Omental fat pad (tissue), 4 donors: Measurements from ENCODE around the gene NOD1. TPM values are rescaled to one million over a fixed set of nuclear protein-coding genes. Genes with fewer than 3 reads are reported as not detected.

Experiments
- ATAC-seq: fragments of 150-250 bp; one replicate; pipeline ENCODE4 v1.9.1; 2016; ENCODE audit warnings: mild to moderate bottlenecking, moderate library complexity; ENCODE audit not compliant: low FRiP score
- DNase-seq: peaks from one replicate; pipeline ENCODE4 v3.0.0-alpha.2; 2019; ENCODE audit warnings: low spot score
- total RNA-seq, 4 donors: library from RNA; depleted of rRNA; stranded (reverse); fragments of >200 nt; gene quantifications; one replicate each; pipeline ENCODE4 v1.1.0, GENCODE V29; 2016
- TF ChIP-seq, protein P1 (sequence below), 3 donors: fragments of 450-650 bp; IDR thresholded peaks; one replicate each; pipeline ENCODE4 v1.5.1; 2016 to 2017; ENCODE audit warnings: antibody characterized with exemption in 3 of 3, mild to moderate bottlenecking in 3 of 3, moderate library complexity in 2 of 3

NOD1 gene
- total RNA-seq, 4 donors from 2014 or later: 18.8 to 48.7 (median 33.3) TPM

DNA sequence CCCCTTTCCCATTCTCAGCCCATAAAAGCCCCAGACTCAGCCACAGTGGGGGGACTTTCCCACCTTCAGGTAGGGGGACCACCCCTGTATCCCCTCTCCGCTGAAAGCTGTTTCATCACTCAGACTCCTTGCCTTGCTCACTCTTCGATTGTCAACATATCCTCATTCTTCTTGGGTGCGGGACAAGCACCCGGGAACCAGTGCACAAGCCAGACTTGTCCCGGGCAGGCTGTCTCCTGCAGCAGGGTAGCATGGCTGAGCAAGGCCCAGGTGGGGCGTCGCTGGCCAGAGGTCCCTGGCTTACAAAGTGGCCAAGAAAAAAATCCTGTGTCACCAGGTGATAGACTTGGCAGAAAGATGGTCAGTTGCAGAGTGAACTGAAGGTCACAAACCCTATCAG, 64.7 kb downstream of the NOD1 start:
- DNase-seq (no peak), ATAC-seq (no peak)
- TF ChIP-seq, protein P1, sequence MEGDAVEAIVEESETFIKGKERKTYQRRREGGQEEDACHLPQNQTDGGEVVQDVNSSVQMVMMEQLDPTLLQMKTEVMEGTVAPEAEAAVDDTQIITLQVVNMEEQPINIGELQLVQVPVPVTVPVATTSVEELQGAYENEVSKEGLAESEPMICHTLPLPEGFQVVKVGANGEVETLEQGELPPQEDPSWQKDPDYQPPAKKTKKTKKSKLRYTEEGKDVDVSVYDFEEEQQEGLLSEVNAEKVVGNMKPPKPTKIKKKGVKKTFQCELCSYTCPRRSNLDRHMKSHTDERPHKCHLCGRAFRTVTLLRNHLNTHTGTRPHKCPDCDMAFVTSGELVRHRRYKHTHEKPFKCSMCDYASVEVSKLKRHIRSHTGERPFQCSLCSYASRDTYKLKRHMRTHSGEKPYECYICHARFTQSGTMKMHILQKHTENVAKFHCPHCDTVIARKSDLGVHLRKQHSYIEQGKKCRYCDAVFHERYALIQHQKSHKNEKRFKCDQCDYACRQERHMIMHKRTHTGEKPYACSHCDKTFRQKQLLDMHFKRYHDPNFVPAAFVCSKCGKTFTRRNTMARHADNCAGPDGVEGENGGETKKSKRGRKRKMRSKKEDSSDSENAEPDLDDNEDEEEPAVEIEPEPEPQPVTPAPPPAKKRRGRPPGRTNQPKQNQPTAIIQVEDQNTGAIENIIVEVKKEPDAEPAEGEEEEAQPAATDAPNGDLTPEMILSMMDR (IDR thresholded peaks at IDR 0.05): no peak

- DNase-seq (no peak), ATAC-seq (peak; percentile 62)
- TF ChIP-seq, protein P1 (IDR thresholded peaks at IDR 0.05): no peak
These were observed 65.6 kb downstream of the NOD1 start for GRCh38 chr7:30412782-30413504.

- DNase-seq: no peak
- TF ChIP-seq, protein P1 (IDR thresholded peaks at IDR 0.05): no peak
- no peak for ATAC-seq
These were observed 66.7 kb downstream of the NOD1 start for GRCh38 chr7:30411897-30412296.

DNA sequence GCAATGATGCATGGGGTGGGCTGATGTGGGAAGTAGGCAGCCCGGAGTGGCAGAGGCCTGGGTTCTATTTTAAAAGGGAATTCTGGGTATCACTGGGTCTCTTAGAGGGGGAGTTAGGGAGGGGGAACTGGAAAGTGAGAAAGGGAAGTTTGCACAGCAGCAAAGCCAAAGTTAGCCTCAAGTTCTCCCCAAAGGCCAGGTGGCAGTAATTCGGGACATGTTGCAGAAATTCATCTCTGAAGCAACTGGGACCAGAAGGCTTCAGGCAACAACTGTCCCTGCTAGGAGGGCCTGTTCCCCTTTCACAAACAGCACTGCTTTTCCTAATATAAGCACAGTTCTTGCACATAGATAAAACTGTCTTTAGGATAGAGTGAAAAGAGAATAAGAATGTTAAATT, 67.4 kb downstream of the NOD1 start:
- ATAC-seq (no peak), DNase-seq (no peak)
- TF ChIP-seq, protein P1 (IDR thresholded peaks at IDR 0.05): no peak

- no peak for DNase-seq
- no peak for ATAC-seq
- TF ChIP-seq, protein P1 (IDR thresholded peaks at IDR 0.05): no peak
These were observed 71.7 kb downstream of the NOD1 start for GRCh38 chr7:30406664-30407425.

DNA sequence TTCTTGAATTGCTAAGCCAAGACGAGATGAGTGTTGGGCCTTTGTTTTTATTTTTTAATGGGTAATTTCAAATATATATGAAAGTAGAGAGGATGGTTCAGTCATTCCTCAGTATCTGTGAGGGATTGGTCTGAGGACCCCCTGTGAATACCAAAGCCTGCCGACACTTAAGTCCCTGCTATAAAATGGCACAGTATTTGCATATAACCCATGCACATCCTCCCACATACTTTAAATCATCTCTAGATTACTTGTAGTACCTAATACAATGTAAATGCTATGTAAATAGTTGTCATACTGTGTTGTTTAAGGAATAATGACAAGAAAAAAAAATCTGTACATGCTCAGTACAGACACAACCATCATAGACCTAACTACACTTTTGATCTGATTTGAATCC, 73.4 kb downstream of the NOD1 start:
- ATAC-seq (no peak), DNase-seq (no peak)
- TF ChIP-seq, protein P1 (IDR thresholded peaks at IDR 0.05): no peak
